NB4 (cell line): ENCODE measurements around the gene SASH1.

Experiments
- POLR2A ChIP-seq: IDR thresholded peaks from 2 replicates; pipeline ENCODE4 v1.6.1; 2011; ENCODE audit warnings: mild to moderate bottlenecking; ENCODE audit not compliant: insufficient read length; ENCODE audit errors: extremely low read depth
- TF ChIP-seq, protein P1 (sequence below): IDR thresholded peaks from one replicate; pipeline ENCODE4 v1.5.1; 2012; ENCODE audit warnings: low read depth, low read length

- TF ChIP-seq, protein P1, sequence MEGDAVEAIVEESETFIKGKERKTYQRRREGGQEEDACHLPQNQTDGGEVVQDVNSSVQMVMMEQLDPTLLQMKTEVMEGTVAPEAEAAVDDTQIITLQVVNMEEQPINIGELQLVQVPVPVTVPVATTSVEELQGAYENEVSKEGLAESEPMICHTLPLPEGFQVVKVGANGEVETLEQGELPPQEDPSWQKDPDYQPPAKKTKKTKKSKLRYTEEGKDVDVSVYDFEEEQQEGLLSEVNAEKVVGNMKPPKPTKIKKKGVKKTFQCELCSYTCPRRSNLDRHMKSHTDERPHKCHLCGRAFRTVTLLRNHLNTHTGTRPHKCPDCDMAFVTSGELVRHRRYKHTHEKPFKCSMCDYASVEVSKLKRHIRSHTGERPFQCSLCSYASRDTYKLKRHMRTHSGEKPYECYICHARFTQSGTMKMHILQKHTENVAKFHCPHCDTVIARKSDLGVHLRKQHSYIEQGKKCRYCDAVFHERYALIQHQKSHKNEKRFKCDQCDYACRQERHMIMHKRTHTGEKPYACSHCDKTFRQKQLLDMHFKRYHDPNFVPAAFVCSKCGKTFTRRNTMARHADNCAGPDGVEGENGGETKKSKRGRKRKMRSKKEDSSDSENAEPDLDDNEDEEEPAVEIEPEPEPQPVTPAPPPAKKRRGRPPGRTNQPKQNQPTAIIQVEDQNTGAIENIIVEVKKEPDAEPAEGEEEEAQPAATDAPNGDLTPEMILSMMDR: no peak
- no peak for TF ChIP-seq POLR2A
Observed at GRCh38 chr6:148398678-148399077, 56.0 kb downstream of the SASH1 start.
